Endothelial cell of umbilical vein (primary cell): ENCODE measurements around the gene RNF145.

ENCODE experiments used
- EZH2 ChIP-seq: IDR thresholded peaks from 2 replicates; pipeline ENCODE4 v1.6.1; 2012; ENCODE audit warnings: borderline replicate concordance, low read depth, mild to moderate bottlenecking, moderate library complexity, low read length, inconsistent platforms; ENCODE audit not compliant: severe bottlenecking
- JUN ChIP-seq: IDR thresholded peaks from 2 replicates; pipeline ENCODE4 v1.6.1; 2011; ENCODE audit warnings: borderline replicate concordance, low read depth; ENCODE audit not compliant: insufficient read length, insufficient read depth
- MAX ChIP-seq: IDR thresholded peaks from 2 replicates; pipeline ENCODE4 v1.6.1; 2011; ENCODE audit not compliant: insufficient read depth, insufficient read length
- MYC ChIP-seq: IDR thresholded peaks from one replicate; pipeline ENCODE4 v1.6.1; 2011; ENCODE audit warnings: mild to moderate bottlenecking, low read depth, low read length
- POLR2A ChIP-seq: IDR thresholded peaks from 2 replicates; pipeline ENCODE4 v1.6.1; 2012; ENCODE audit warnings: low read depth, mild to moderate bottlenecking, control low read depth, low read length
- POLR2AphosphoS5 ChIP-seq: IDR thresholded peaks from 2 replicates; pipeline ENCODE4 v1.6.1; 2012; ENCODE audit warnings: low read depth, mild to moderate bottlenecking, control low read depth, low read length, moderate library complexity; ENCODE audit not compliant: insufficient read depth
- TF ChIP-seq, protein P1 (sequence below), 2 donors: IDR thresholded peaks; 1 replicate in 1 of 2; 2 replicates in 1 of 2; pipeline ENCODE4 v1.5.1; 2011; ENCODE audit warnings: low read length in 2 of 2, mild to moderate bottlenecking in 2 of 2, moderate library complexity in 2 of 2, control low read depth in 1 of 2, inconsistent platforms in 1 of 2, low read depth in 1 of 2; ENCODE audit not compliant: insufficient read depth in 1 of 2; ENCODE audit errors: extremely low read depth in 1 of 2

GRCh38 chr5:159212657-159213462 lies 3.5 kb upstream of the RNF145 start:
- TF ChIP-seq, protein P1, sequence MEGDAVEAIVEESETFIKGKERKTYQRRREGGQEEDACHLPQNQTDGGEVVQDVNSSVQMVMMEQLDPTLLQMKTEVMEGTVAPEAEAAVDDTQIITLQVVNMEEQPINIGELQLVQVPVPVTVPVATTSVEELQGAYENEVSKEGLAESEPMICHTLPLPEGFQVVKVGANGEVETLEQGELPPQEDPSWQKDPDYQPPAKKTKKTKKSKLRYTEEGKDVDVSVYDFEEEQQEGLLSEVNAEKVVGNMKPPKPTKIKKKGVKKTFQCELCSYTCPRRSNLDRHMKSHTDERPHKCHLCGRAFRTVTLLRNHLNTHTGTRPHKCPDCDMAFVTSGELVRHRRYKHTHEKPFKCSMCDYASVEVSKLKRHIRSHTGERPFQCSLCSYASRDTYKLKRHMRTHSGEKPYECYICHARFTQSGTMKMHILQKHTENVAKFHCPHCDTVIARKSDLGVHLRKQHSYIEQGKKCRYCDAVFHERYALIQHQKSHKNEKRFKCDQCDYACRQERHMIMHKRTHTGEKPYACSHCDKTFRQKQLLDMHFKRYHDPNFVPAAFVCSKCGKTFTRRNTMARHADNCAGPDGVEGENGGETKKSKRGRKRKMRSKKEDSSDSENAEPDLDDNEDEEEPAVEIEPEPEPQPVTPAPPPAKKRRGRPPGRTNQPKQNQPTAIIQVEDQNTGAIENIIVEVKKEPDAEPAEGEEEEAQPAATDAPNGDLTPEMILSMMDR (IDR thresholded peaks at IDR 0.05; ENCODE audit: extremely low read depth in 1 of 2, insufficient read depth in 1 of 2, low read depth in 1 of 2, low read length in 2 of 2): no peak
- TF ChIP-seq POLR2A (no peak), MAX (no peak), POLR2AphosphoS5 (no peak), EZH2 (no peak), JUN (no peak), MYC (no peak)
